HepG2 (cell line): Measurements from ENCODE around the gene SLC2A11. TPM values are rescaled to one million over a fixed set of nuclear protein-coding genes. Genes with fewer than 3 reads are reported as not detected.

Source experiments
- ATAC-seq: fragments of 200-7000 bp; cut with Tn5 transposase; 3 replicates; pipeline ENCODE4 v1.9.1; 2020; ENCODE audit warnings: mild to moderate bottlenecking, moderate library complexity
- BruUV-seq: library from RNA; stranded (reverse); fragments of 400-500 nt; replicated peaks from 2 replicates; lab custom pipeline; 2021; lab: Mats Ljungman, UMichigan
- CTCF ChIA-PET: fragments of 300-600 bp; formaldehyde crosslinking; extraction: SDS; loops from one replicate; lab custom pipeline; 2021; ENCODE audit warnings: low total read pairs, inconsistent platforms, low intra/inter-chr PET ratio; lab: Yijun Ruan, JAX
- POLR2A ChIA-PET: fragments of 350-600 bp; sonication (Branson Sonifier 250); formaldehyde crosslinking; loops from one replicate; lab custom pipeline; 2020; ENCODE audit warnings: antibody characterized with exemption, inconsistent platforms; lab: Yijun Ruan, JAX
- DNase-seq: peaks from one replicate; pipeline ENCODE4 v3.0.0-alpha.2; 2015; ENCODE audit warnings: low spot score
- FAIRE-seq: peaks from 3 replicates; lab custom pipeline; 2011; peaks lifted over from hg19 to GRCh38; lab: Jason Lieb, UNC
- H2AFZ ChIP-seq: one replicate; pipeline ENCODE4 v1.6.1; 2011; ENCODE audit warnings: low read length, inconsistent platforms
- H3K27ac ChIP-seq: fragments of 300-600 bp; 3 replicates; pipeline ENCODE4 v1.8.0; 2011; ENCODE audit warnings: mixed run types, mild to moderate bottlenecking, mixed read lengths, low read length, inconsistent platforms; ENCODE audit not compliant: insufficient read depth; ENCODE audit errors: extremely low read length
- H3K27me3 ChIP-seq, 2 experiments: fragments of 200-600 bp in 1 of 2; 2 replicates in 1 of 2; 3 replicates in 1 of 2; pipeline versions ENCODE4 v1.6.0 to v1.8.0; 2011; ENCODE audit warnings: low read length in 2 of 2, mild to moderate bottlenecking in 2 of 2, moderate library complexity in 2 of 2, inconsistent platforms in 1 of 2; ENCODE audit not compliant: insufficient read depth in 2 of 2, control insufficient read depth in 1 of 2
- H3K36me3 ChIP-seq, 2 experiments: fragments of 200-600 bp in 1 of 2; replicated peaks in 1 of 2; 2 replicates in 1 of 2; 3 replicates in 1 of 2; pipeline versions ENCODE4 v1.5.1 to v1.8.0; 2011; ENCODE audit warnings: low read length in 2 of 2, inconsistent platforms in 1 of 2; ENCODE audit not compliant: insufficient read depth in 2 of 2, control insufficient read depth in 1 of 2
- H3K4me1 ChIP-seq: 2 replicates; pipeline ENCODE4 v1.5.1; 2012; ENCODE audit warnings: low read length, inconsistent platforms; ENCODE audit not compliant: insufficient read depth
- H3K4me2 ChIP-seq: 2 replicates; pipeline ENCODE4 v1.6.0; 2011; ENCODE audit warnings: low read depth, low read length, inconsistent platforms
- H3K4me3 ChIP-seq, 3 experiments: fragments of 200-600 bp in 1 of 3; sonication (generic), shearing (Covaris generic) in 1 of 3; replicated peaks in 1 of 3; 2 replicates each; pipeline ENCODE4 v1.5.1; 2011 to 2016; ENCODE audit warnings: low read length in 3 of 3, inconsistent platforms in 2 of 3, low read depth in 2 of 3, mild to moderate bottlenecking in 2 of 3, control low read depth in 1 of 3, mixed read lengths in 1 of 3; ENCODE audit not compliant: insufficient read depth in 1 of 3
- H3K79me2 ChIP-seq: one replicate; pipeline ENCODE4 v1.6.1; 2011; ENCODE audit warnings: low read length, inconsistent platforms; ENCODE audit not compliant: insufficient read depth
- H3K9ac ChIP-seq: 2 replicates; pipeline ENCODE4 v1.6.0; 2011; ENCODE audit warnings: mild to moderate bottlenecking, low read depth, low read length, inconsistent platforms; ENCODE audit not compliant: insufficient read depth
- H3K9me3 ChIP-seq: 2 replicates; pipeline ENCODE4 v1.5.1; 2012; ENCODE audit warnings: mild to moderate bottlenecking, low read length
- H4K20me1 ChIP-seq: 2 replicates; pipeline ENCODE4 v1.6.0; 2011; ENCODE audit warnings: inconsistent platforms, mild to moderate bottlenecking, low read length, moderate library complexity; ENCODE audit not compliant: insufficient read depth
- GPN1 ChIP-seq: sonication (generic); formaldehyde crosslinking; IDR thresholded peaks from 2 replicates; pipeline ENCODE4 v1.5.1; 2020; ENCODE audit warnings: missing genetic modification reagents, borderline replicate concordance
- HHEX ChIP-seq: IDR thresholded peaks from 2 replicates; pipeline ENCODE4 v1.6.1; 2016; ENCODE audit warnings: control low read depth
- HMGXB4 ChIP-seq, 2 experiments: sonication (generic) in 1 of 2; formaldehyde crosslinking in 1 of 2; IDR thresholded peaks; 2 replicates each; pipeline versions ENCODE4 v1.4.0 to v1.6.1; 2018 to 2020; ENCODE audit warnings: missing genetic modification reagents in 2 of 2, borderline replicate concordance in 1 of 2, low read depth in 1 of 2, mild to moderate bottlenecking in 1 of 2, missing biosample characterization in 1 of 2
- MTERF4 ChIP-seq: sonication (generic); formaldehyde crosslinking; IDR thresholded peaks from 2 replicates; pipeline ENCODE4 v1.8.0; 2023; ENCODE audit warnings: mild to moderate bottlenecking, missing genetic modification reagents
- PLSCR1 ChIP-seq: sonication (generic); formaldehyde crosslinking; IDR thresholded peaks from 2 replicates; pipeline ENCODE4 v1.5.0; 2020; ENCODE audit warnings: missing genetic modification reagents, mild to moderate bottlenecking, borderline replicate concordance
- THAP7 ChIP-seq: sonication (generic); formaldehyde crosslinking; IDR thresholded peaks from 2 replicates; pipeline ENCODE4 v1.8.1; 2023; ENCODE audit warnings: mild to moderate bottlenecking, missing genetic modification reagents
- ZNF530 ChIP-seq: sonication (generic); formaldehyde crosslinking; IDR thresholded peaks from 2 replicates; pipeline ENCODE4 v1.5.0; 2020; ENCODE audit warnings: low read depth, mild to moderate bottlenecking, missing genetic modification reagents
- WGBS: methylation state at CpG from one replicate; pipeline ENCODE4 v1.1.6; 2017; ENCODE audit warnings: low lambda C conversion rate; 5-methylcytosine and 5-hydroxymethylcytosine counted together
- in situ Hi-C: cut with HindIII; loops from 2 replicates; pipeline ENCODE4 v1.10.0; 2017; ENCODE audit warnings: low pct_unique_long_range_greater_than_20kb; ENCODE audit not compliant: extremely low pct_ligation_motif_present
- intact Hi-C: fragments of 100-400 bp; cut with micrococcal nuclease; formaldehyde crosslinking; loops from one replicate; pipeline ENCODE4 v1.10.0; 2022; ENCODE audit not compliant: unreplicated experiment
- polyA plus RNA-seq, 8 experiments: library from polyadenylated mRNA; depleted of rRNA in 3 of 8; stranded (reverse) in 7 of 8; unstranded in 1 of 8; fragments of >200 nt; fragmentation: Illumina TruSeq in 4 of 8; extraction: Trizol in 4 of 8; gene quantifications; 2 replicates each; pipeline versions ENCODE4 v1.2.1 to v1.2.3, GENCODE V29; 2011 to 2016; ENCODE audit warnings: low read depth in 4 of 8, missing spikeins in 1 of 8, mixed read lengths in 1 of 8; ENCODE audit not compliant: insufficient read depth in 1 of 8
- total RNA-seq, 5 experiments: library from RNA; depleted of rRNA; stranded (reverse); fragments of >200 nt; fragmentation: Illumina TruSeq; extraction: Trizol; gene quantifications; 2 replicates each; pipeline ENCODE4 v1.2.3, GENCODE V29; 2016; ENCODE audit warnings: low read depth in 1 of 5

SLC2A11 gene
- total and polyA plus RNA-seq, 2 of the 13 experiments (the other 11 are each of a cell fraction or from before 2014, with no cell fraction given), result 15.2 to 15.4 TPM

GRCh38 chr22:23913306-23913660, 55.6 kb downstream of the SLC2A11 start:
- ChIA-PET CTCF (no interaction called here), POLR2A (interaction anchor here (1.0 to 6.9 kb wide), 12 partner anchors 9 to 138 kb away, joined by 3 to 84 read pairs (median 8); partner anchors contain the start of genes CABIN1, MIF and SLC2A11)
- in situ Hi-C loops (no loop called here), intact Hi-C loops (no loop called here)
- FAIRE-seq, result no peak
- Histone ChIP-seq H3K36me3 (peaks cover 1 to 6% of the 10 kb centered on the region in 2 experiments; a peak in 2 of 5 replicates), H3K79me2 (no peaks in the 10 kb centered on the region), H3K4me1 (peaks cover 41% of the 10 kb centered on the region), H4K20me1 (no peaks in the 10 kb centered on the region), H2AFZ (no peak overlapping the region), H3K27ac (peak overlapping the region; percentile 90), H3K4me3 (peak overlapping the region; percentile 58 to 77 (median 61)), H3K9ac (peak overlapping the region; percentile 91), H3K4me2 (peak overlapping the region; percentile 84), H3K27me3 (no peaks in the 10 kb centered on the region; a peak in 1 of 5 replicates), H3K9me3 (no peaks in the 10 kb centered on the region)
- TF ChIP-seq ZNF530 (CRISPR knock-in tag) (no peak), HHEX (CRISPR knock-in tag) (0 out of 2 replicates have a peak, but pooled peaks have one; percentile 3), GPN1 (CRISPR knock-in tag) (no peak), HMGXB4 (CRISPR knock-in tag; IDR thresholded peaks at IDR 0.05; ENCODE audit: borderline replicate concordance in 1 of 2, low read depth in 1 of 2) (0 out of 4 replicates have a peak, but pooled peaks of 1 of the 2 experiments have one; percentile 2), MTERF4 (CRISPR knock-in tag) (no peak), THAP7 (CRISPR knock-in tag) (no peak), PLSCR1 (0 out of 2 replicates have a peak, but pooled peaks have one; percentile 63)
- 6% methylated on average over 1 of the region's 1 CpG for WGBS
- DNase-seq, result no peak
- BruUV-seq, result no TSS peak
- no peak for ATAC-seq
